Activated gamma-delta T cell treated with Interleukin-2 at 50 U/mL for 16 hours (primary cell): ENCODE measurements around the gene SUV39H2.
"Not testable (repeated sequence)": the region's sequence is repeated elsewhere in the genome, so short reads cannot be mapped to it uniquely, and the experiment has no call there.

ENCODE experiments used
- DNase-seq: peaks from one replicate; pipeline ENCODE4 v3.0.0-alpha.2; 2020

SUV39H2 gene

DNA sequence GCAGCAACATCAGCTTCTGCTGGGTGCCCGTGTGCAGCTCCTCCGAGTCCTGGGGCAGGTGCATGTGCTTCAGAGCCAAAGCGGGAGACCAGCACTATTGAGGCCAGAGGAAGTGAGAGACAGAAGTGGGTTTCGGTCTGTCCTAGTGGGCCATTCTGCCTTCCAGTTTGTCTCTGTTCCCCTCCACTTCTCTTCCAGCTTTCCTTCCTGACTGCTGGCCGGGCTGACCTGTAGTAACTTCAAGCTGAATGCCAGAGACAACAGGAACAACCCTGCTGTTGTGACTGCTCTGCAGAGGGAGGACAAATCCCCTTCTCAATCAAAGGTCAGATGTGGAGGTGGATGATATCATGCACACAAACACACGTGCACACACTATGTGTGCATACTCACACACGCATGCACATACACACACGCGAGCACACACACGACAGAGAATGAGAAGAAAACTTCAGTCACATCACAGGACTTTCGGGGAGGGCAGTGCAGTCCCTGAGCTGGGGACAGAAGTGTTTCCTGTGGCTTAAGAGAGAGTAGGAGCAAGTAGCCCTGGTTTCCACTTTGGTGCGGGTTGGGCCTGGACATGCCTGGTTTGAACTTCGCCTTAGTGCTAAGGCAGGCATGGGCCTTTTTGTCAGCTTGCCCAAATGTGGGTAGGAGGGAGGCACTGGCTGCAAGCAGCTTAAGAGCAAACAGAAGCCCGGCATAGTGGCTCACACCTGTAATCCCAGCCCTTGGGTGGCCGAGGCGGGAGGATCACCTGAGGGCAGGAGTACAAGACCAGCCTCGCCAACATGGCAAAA is 63.7 kb downstream of the SUV39H2 start:
- not testable (repeated sequence) for DNase-seq

DNA sequence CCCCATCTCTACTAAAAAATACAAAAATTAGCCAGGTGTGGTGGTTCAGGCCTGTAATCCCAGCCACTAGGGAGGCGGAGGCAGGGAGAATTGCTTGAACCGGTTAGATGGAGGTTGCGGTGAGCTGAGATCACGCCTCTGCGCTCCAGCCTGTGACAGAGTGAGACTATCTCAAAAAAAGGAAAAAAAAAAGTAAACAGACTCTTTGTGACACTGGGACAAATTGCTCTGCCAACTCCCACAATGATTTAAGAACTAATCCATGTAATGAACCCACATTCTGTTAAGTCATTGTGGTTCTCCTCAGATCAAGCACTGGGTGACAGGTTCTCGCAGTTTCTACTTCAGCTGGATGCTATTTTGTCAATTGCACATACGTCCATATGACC is 64.3 kb downstream of the SUV39H2 start:
- DNase-seq: not testable (repeated sequence)

DNA sequence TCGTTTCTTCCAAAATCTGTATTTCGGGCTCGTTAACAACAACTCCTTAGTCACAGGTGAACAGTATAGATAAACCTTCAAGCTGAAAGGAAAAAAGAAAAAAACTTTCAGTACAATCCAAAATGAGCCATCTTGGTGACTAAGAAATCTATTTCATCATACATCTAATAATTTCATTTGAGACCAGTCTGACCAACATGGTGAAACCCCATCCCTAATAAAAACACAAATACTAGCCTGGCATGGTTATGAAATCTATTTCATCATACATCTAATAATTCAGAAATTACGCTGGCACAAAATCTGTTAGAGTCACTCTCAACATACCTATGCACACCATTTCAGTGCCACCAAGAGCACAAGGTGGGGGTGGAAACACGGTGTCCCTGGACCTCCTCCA is 66.4 kb downstream of the SUV39H2 start:
- no peak for DNase-seq

DNA sequence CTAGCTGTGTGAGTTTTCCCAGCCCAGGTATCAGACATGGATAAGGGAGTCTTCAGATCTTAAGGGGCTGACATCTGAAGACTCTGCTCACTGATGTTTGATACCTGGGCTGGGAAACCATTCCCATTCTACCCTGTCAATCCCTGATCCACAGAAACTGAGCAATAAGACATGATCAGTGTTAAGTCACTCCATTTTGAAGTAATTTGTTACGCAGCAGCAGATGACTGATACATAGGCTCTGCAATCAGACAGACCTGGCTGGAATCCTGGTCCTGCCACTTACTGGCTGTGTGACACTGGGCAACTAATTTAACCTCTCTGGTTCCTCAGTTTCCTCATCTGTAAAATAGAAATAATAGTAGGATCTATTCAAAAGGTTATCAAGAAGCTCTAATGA is 68.6 kb downstream of the SUV39H2 start:
- DNase-seq: no peak

DNA sequence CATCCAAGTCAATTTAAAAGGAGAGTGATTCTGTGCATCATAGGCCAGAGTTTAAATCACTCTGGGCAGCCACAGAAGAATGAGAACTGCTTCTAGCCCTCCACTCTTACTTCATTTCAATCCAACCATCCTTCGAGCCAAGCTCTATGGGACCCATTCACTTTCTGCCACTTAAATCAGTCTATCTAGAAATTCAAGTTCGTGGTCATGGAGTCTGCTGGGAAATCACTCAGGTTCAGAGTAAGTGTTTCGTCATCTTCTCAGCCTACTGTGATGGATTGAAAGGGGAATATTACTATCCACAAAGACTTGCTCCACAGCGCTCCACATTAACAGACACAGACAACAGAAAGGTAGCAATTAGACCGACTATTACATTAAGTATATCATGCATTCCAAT is 70.6 kb downstream of the SUV39H2 start:
- DNase-seq: no peak

DNA sequence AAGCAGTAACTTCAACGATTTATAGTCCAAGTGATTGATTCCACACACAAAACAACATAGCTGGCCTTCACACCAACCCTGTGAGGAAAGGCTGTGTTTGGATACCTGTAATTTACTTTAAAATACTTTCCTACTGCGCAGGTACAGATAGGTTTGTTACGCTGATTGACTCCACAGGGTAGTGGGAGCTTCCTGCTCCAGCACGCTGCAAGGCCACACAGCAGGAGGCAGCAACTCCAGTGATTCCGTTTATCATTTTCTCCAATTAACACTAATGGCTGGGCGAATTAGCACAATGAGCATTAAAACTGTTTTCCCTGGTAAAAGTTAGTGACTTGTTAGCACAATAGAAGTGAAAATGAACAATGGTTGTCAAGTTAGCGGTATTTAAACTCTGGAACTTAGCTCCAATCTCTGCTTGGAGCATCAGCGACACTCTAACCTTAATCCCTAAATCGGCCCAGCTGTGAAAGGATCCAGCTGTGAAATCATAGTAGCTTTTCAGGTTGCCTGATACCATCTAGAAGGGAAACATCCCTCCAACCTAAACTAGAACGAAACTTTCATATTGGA is 74.3 kb downstream of the SUV39H2 start:
- DNase-seq: no peak

DNA sequence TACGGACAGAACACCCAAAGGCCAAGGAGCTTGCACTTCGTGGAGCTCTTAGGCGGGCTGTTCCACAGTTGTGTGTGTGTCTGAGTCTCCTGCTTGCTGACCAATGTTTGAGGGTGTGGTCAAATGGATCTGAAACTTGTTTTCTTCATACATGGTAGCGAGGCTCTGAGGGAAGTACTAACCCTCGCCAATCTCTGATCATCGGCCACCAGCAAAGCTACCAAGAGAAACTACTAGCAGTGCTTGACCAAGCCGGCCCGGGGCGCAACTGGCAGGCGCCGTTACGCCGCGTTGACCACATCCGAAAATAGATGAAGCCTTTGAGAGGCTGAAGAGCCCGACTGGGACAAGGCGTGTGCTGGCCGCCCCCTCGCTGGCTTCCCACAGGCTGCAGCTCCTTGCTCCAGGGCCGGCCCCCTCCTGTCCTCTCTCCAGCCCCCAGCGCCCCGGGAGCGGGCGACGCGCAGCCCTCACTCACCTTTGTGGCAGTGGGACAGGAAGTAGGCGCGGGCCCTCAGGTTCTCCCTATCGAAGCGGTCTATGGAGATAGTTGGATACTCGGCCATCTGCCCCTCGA is 74.8 kb downstream of the SUV39H2 start:
- DNase-seq: no peak
